HCT116 (cell line): Measurements from ENCODE around the gene KRT17. TPM values are rescaled to one million over a fixed set of nuclear protein-coding genes. Genes with fewer than 3 reads are reported as not detected.

Experiments
- ATAC-seq: fragments of 200-7000 bp; cut with Tn5 transposase; 2 replicates; pipeline ENCODE4 v1.9.1; 2020; ENCODE audit warnings: mild to moderate bottlenecking, moderate library complexity
- BruUV-seq: library from RNA; stranded (reverse); fragments of 400-500 nt; replicated peaks from 2 replicates; lab custom pipeline; 2021; lab: Mats Ljungman, UMichigan
- CTCF ChIA-PET: fragments of 300-600 bp; sonication (Branson Sonifier 250); formaldehyde crosslinking; loops from one replicate; lab custom pipeline; 2021; ENCODE audit warnings: antibody characterized with exemption; lab: Charles Lee
- POLR2A ChIA-PET: fragments of 300-600, 350-600 bp; sonication (Branson Sonifier 250); formaldehyde crosslinking; loops from one replicate; lab custom pipeline; 2021; ENCODE audit warnings: antibody characterized with exemption; lab: Charles Lee
- RAD21 ChIA-PET, 2 experiments: fragments of 300-600 bp; sonication (Branson Sonifier 250); formaldehyde crosslinking; loops; one replicate each; lab custom pipeline; 2023; ENCODE audit warnings: low total read pairs in 2 of 2; ENCODE audit not compliant: uncharacterized antibody in 2 of 2, unreplicated experiment in 2 of 2, low non-redundant PET in 1 of 2; lab: Charles Lee
- DNase-seq: peaks from one replicate; pipeline ENCODE4 v3.0.0-alpha.2; 2010; ENCODE audit warnings: low read depth, low spot score
- H2AFZ ChIP-seq: fragments of 200-600 bp; shearing (Covaris generic), sonication (generic); 2 replicates; pipeline ENCODE4 v1.6.1; 2017; ENCODE audit warnings: low read depth, mixed run types, mixed read lengths, antibody characterized with exemption, low read length; ENCODE audit not compliant: poor library complexity, severe bottlenecking
- H3K27ac ChIP-seq: 2 replicates; pipeline ENCODE4 v1.5.1; 2012; ENCODE audit warnings: low read depth, low read length
- H3K27me3 ChIP-seq: fragments of 200-600 bp; sonication (generic); 2 replicates; pipeline ENCODE4 v1.6.1; 2016; ENCODE audit warnings: mixed run types, low read length, mixed read lengths; ENCODE audit not compliant: insufficient read depth
- H3K36me3 ChIP-seq, 2 experiments: fragments of 200-500 bp in 1 of 2; fragments of 200-600 bp in 1 of 2; sonication (Bioruptor generic) in 1 of 2; sonication (generic) in 1 of 2; 2 replicates each; pipeline versions ENCODE4 v1.5.1 to v1.6.1; 2014 to 2016; ENCODE audit warnings: low read length in 2 of 2, inconsistent platforms in 1 of 2, mixed read lengths in 1 of 2, mixed run types in 1 of 2; ENCODE audit not compliant: insufficient read depth in 2 of 2, control insufficient read depth in 1 of 2
- H3K4me1 ChIP-seq, 2 experiments: fragments of 200-600 bp in 1 of 2; sonication (generic) in 1 of 2; 2 replicates each; pipeline versions ENCODE4 v1.5.1 to v1.6.1; 2012 to 2017; ENCODE audit warnings: low read length in 2 of 2, inconsistent platforms in 1 of 2, mild to moderate bottlenecking in 1 of 2, mixed read lengths in 1 of 2, mixed run types in 1 of 2, moderate library complexity in 1 of 2; ENCODE audit not compliant: insufficient read depth in 2 of 2, control insufficient read depth in 1 of 2
- H3K4me2 ChIP-seq: fragments of 200-600 bp; sonication (generic); 2 replicates; pipeline ENCODE4 v1.6.1; 2017; ENCODE audit warnings: mixed run types, low read length, mixed read lengths
- H3K4me3 ChIP-seq, 2 experiments: fragments of 200-600 bp in 1 of 2; sonication (generic) in 1 of 2; replicated peaks in 1 of 2; 2 replicates each; pipeline ENCODE4 v1.5.1; 2011 to 2016; ENCODE audit warnings: low read length in 2 of 2, control low read depth in 1 of 2, low read depth in 1 of 2, mild to moderate bottlenecking in 1 of 2, mixed read lengths in 1 of 2, mixed run types in 1 of 2
- H3K79me2 ChIP-seq: fragments of 200-600 bp; sonication (generic); 2 replicates; pipeline ENCODE4 v1.6.1; 2017; ENCODE audit warnings: mild to moderate bottlenecking, mixed run types, low read length, moderate library complexity, mixed read lengths; ENCODE audit not compliant: insufficient read depth
- H3K9ac ChIP-seq: fragments of 200-600 bp; sonication (generic); 2 replicates; pipeline ENCODE4 v1.6.1; 2016; ENCODE audit warnings: low read length, mixed read lengths
- H3K9me2 ChIP-seq: fragments of 200-600 bp; sonication (generic), shearing (Covaris generic); 2 replicates; pipeline ENCODE4 v1.6.1; 2017; ENCODE audit warnings: mixed run types, mild to moderate bottlenecking, moderate library complexity; ENCODE audit not compliant: insufficient read depth
- H3K9me3 ChIP-seq, 2 experiments: fragments of 200-500 bp in 1 of 2; fragments of 200-600 bp in 1 of 2; sonication (Bioruptor generic) in 1 of 2; sonication (generic) in 1 of 2; 2 replicates each; pipeline ENCODE4 v1.6.1; 2014 to 2017; ENCODE audit warnings: low read length in 2 of 2, mixed read lengths in 2 of 2, inconsistent platforms in 1 of 2, low read depth in 1 of 2, mild to moderate bottlenecking in 1 of 2, mixed run types in 1 of 2, moderate library complexity in 1 of 2; ENCODE audit not compliant: control insufficient read depth in 1 of 2, insufficient read depth in 1 of 2
- H4K20me1 ChIP-seq: fragments of 200-600 bp; sonication (generic), shearing (Covaris generic); 2 replicates; pipeline ENCODE4 v1.6.1; 2017; ENCODE audit warnings: mixed run types, mild to moderate bottlenecking, moderate library complexity; ENCODE audit not compliant: insufficient read depth
- CBX3 ChIP-seq: IDR thresholded peaks from 2 replicates; pipeline ENCODE4 v1.6.1; 2012; ENCODE audit warnings: low read depth
- CEBPB ChIP-seq: IDR thresholded peaks from 2 replicates; pipeline ENCODE4 v1.6.1; 2012; ENCODE audit warnings: low read depth
- EGR1 ChIP-seq: IDR thresholded peaks from 2 replicates; pipeline ENCODE4 v1.6.1; 2012; ENCODE audit warnings: low read depth
- ELF1 ChIP-seq: IDR thresholded peaks from 2 replicates; pipeline ENCODE4 v1.6.1; 2012; ENCODE audit warnings: low read depth, borderline replicate concordance
- EZH2 ChIP-seq: fragments of 200-600 bp; sonication (generic); IDR thresholded peaks from 2 replicates; pipeline ENCODE4 v1.6.1; 2017; ENCODE audit warnings: antibody characterized with exemption, mixed run types
- EZH2phosphoT487 ChIP-seq: fragments of 200-600 bp; IDR thresholded peaks from 2 replicates; pipeline ENCODE4 v1.6.1; 2018; ENCODE audit warnings: antibody characterized with exemption, borderline replicate concordance
- FOSL1 ChIP-seq: IDR thresholded peaks from 2 replicates; pipeline ENCODE4 v1.6.1; 2012; ENCODE audit warnings: low read depth
- POLR2A ChIP-seq: IDR thresholded peaks from 2 replicates; pipeline ENCODE4 v1.7.0; 2011; ENCODE audit warnings: borderline replicate concordance; ENCODE audit not compliant: insufficient read depth, insufficient read length; ENCODE audit errors: extremely low read depth
- POLR2AphosphoS5 ChIP-seq: IDR thresholded peaks from 2 replicates; pipeline ENCODE4 v1.6.1; 2011; ENCODE audit warnings: mild to moderate bottlenecking, low read depth, low read length, moderate library complexity
- SIN3A ChIP-seq: IDR thresholded peaks from 2 replicates; pipeline ENCODE4 v1.6.1; 2012; ENCODE audit warnings: low read depth
- SRF ChIP-seq: IDR thresholded peaks from 2 replicates; pipeline ENCODE4 v1.6.1; 2012; ENCODE audit warnings: low read depth
- TCF7L2 ChIP-seq: IDR thresholded peaks from 2 replicates; pipeline ENCODE4 v1.7.0; 2011; ENCODE audit warnings: borderline replicate concordance, inconsistent platforms; ENCODE audit not compliant: insufficient read depth, insufficient read length; ENCODE audit errors: extremely low read depth
- YY1 ChIP-seq: IDR thresholded peaks from 2 replicates; pipeline ENCODE4 v1.6.1; 2011; ENCODE audit warnings: low read length, low read depth, moderate library complexity, mild to moderate bottlenecking; ENCODE audit not compliant: insufficient replicate concordance; ENCODE audit errors: extremely low read depth
- ZFX ChIP-seq: fragments of 450-650 bp; IDR thresholded peaks from 2 replicates; pipeline ENCODE4 v1.6.1; 2017
- ZNF274 ChIP-seq: fragments of 200-500 bp; sonication (Bioruptor generic); IDR thresholded peaks from 2 replicates; pipeline ENCODE4 v1.6.1; 2014; ENCODE audit warnings: mild to moderate bottlenecking, low read depth, low read length, inconsistent platforms
- intact Hi-C: fragments of 100-400 bp; cut with micrococcal nuclease; formaldehyde crosslinking; loops from 2 replicates; pipeline ENCODE4 v1.10.0; 2022
- total RNA-seq: library from RNA; stranded (reverse); gene quantifications from one replicate; pipeline ENCODE4 v1.2.1, GENCODE V29; 2021; ENCODE audit not compliant: unreplicated experiment
- TF ChIP-seq, protein P1 (sequence below): IDR thresholded peaks from 2 replicates; pipeline ENCODE4 v1.6.1; 2012
- TF ChIP-seq, protein P2 (sequence below), 3 experiments: fragments of 200-600 bp in 1 of 3; sonication (generic) in 1 of 3; IDR thresholded peaks in 2 of 3; conservative IDR thresholded peaks in 1 of 3; 2 replicates each; pipeline ENCODE4 v1.5.1; 2012 to 2017; ENCODE audit warnings: low read depth in 2 of 3, low read length in 2 of 3, antibody characterized with exemption in 1 of 3, borderline replicate concordance in 1 of 3, control low read depth in 1 of 3, mild to moderate bottlenecking in 1 of 3, mixed read lengths in 1 of 3, mixed run types in 1 of 3, moderate library complexity in 1 of 3; ENCODE audit not compliant: insufficient read depth in 1 of 3
- TF ChIP-seq, protein P3 (sequence below): IDR thresholded peaks from 2 replicates; pipeline ENCODE4 v1.6.1; 2011; ENCODE audit warnings: mild to moderate bottlenecking, low read length, moderate library complexity; ENCODE audit not compliant: insufficient replicate concordance; ENCODE audit errors: extremely low read depth

The KRT17 gene
- total RNA-seq, 1 experiment from 2014 or later = not detected

DNA sequence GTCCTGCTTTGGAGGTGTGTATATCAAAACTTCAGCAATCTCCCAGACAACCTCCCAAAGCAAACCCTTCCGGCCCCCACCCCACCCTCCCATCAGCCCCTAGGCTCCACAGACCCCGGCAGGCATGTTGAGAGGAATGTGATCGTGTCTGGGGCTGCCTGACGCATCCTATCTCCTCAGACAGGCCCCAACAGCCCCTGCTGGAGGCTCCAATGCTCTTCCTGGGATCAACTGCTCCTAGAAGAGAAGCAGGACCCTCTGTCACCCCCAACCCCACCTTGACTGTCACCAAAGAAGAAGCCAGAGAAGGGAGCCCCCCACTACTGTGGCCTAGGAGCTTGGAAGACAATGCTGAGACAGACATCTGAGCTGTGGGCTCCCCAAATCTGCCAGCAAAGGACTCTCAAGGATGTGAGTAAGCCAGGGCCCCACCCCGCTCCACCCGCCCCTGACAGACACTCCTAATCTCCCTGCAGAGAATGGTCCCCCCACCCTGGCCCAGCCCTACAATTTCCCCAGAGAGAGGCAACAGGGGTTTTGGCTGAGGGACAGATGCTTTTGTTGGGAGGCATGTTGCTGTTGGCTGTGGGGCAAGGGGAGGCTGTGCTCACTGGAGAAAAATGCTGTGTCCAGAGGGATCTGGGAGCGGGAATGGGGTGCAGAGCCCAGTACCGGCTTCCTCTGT, 36.1 kb downstream of the KRT17 start:
- BruUV-seq = no TSS peak
- Histone ChIP-seq H3K27ac (no peak overlapping the region), H3K36me3 (no peaks in the 10 kb centered on the region), H4K20me1 (no peaks in the 10 kb centered on the region), H3K4me3 (no peak overlapping the region), H3K79me2 (no peaks in the 10 kb centered on the region), H3K4me2 (no peak overlapping the region), H3K4me1 (peaks cover 0 to 8% of the 10 kb centered on the region in 2 experiments; a peak in 1 of 4 replicates), H2AFZ (no peak overlapping the region), H3K9me3 (no peaks in the 10 kb centered on the region)
- ATAC-seq (no peak), DNase-seq (no peak)
- intact Hi-C loops = no loop called here
- POLR2A ChIA-PET = no interaction called here
- TF ChIP-seq POLR2AphosphoS5 (no peak), TCF7L2 (no peak), ZNF274 (no peak), CBX3 (no peak), YY1 (no peak), EGR1 (no peak), SRF (no peak), ELF1 (no peak), ZFX (no peak), SIN3A (no peak), EZH2 (no peak), EZH2phosphoT487 (no peak), CEBPB (no peak), FOSL1 (no peak), POLR2A (no peak)
- TF ChIP-seq, protein P1, sequence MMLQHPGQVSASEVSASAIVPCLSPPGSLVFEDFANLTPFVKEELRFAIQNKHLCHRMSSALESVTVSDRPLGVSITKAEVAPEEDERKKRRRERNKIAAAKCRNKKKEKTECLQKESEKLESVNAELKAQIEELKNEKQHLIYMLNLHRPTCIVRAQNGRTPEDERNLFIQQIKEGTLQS = no peak
- TF ChIP-seq, protein P2, sequence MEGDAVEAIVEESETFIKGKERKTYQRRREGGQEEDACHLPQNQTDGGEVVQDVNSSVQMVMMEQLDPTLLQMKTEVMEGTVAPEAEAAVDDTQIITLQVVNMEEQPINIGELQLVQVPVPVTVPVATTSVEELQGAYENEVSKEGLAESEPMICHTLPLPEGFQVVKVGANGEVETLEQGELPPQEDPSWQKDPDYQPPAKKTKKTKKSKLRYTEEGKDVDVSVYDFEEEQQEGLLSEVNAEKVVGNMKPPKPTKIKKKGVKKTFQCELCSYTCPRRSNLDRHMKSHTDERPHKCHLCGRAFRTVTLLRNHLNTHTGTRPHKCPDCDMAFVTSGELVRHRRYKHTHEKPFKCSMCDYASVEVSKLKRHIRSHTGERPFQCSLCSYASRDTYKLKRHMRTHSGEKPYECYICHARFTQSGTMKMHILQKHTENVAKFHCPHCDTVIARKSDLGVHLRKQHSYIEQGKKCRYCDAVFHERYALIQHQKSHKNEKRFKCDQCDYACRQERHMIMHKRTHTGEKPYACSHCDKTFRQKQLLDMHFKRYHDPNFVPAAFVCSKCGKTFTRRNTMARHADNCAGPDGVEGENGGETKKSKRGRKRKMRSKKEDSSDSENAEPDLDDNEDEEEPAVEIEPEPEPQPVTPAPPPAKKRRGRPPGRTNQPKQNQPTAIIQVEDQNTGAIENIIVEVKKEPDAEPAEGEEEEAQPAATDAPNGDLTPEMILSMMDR (IDR thresholded peaks at IDR 0.05 in 2 of 3, conservative IDR thresholded peaks at IDR 0.05 in 1 of 3; ENCODE audit: borderline replicate concordance in 1 of 3, insufficient read depth in 1 of 3, low read depth in 2 of 3, low read length in 2 of 3) = no peak
- TF ChIP-seq, protein P3, sequence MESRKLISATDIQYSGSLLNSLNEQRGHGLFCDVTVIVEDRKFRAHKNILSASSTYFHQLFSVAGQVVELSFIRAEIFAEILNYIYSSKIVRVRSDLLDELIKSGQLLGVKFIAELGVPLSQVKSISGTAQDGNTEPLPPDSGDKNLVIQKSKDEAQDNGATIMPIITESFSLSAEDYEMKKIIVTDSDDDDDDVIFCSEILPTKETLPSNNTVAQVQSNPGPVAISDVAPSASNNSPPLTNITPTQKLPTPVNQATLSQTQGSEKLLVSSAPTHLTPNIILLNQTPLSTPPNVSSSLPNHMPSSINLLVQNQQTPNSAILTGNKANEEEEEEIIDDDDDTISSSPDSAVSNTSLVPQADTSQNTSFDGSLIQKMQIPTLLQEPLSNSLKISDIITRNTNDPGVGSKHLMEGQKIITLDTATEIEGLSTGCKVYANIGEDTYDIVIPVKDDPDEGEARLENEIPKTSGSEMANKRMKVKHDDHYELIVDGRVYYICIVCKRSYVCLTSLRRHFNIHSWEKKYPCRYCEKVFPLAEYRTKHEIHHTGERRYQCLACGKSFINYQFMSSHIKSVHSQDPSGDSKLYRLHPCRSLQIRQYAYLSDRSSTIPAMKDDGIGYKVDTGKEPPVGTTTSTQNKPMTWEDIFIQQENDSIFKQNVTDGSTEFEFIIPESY = no peak
- TF ChIP-seq, all 23 proteins: peak for 0
- RAD21 ChIA-PET = no interaction called here
- Histone ChIP-seq H3K9me2 (no peaks in the 10 kb centered on the region), H3K27me3 (no peaks in the 10 kb centered on the region), H3K9ac (no peak overlapping the region)
- CTCF ChIA-PET = interaction anchor here (1.6 kb wide), 1 partner anchor 39 kb away, joined by 4 read pairs; no protein-coding TSS in a partner anchor
